ENCODE results near the gene ANKRD44. TPM values are rescaled to one million over a fixed set of nuclear protein-coding genes. Genes with fewer than 3 reads are reported as not detected.

Gene ANKRD44
- total RNA-seq, 1 donor from 2014 or later: 4.3 TPM

- TF ChIP-seq CTCF (IDR thresholded peaks at IDR 0.05; ENCODE audit: insufficient read depth, low read length, poor library complexity, severe bottlenecking): no peak
- Histone ChIP-seq H3K27me3 (ENCODE audit: control insufficient read depth, insufficient read depth, low read length) (no peaks in the 10 kb centered on the region), H3K36me3 (ENCODE audit: control insufficient read depth, insufficient read depth, low read length) (no peaks in the 10 kb centered on the region), H3K4me3 (ENCODE audit: low read depth, low read length) (no peak overlapping the region)
- DNase-seq (ENCODE audit: low read depth): no peak
These were observed 34.4 kb downstream of the ANKRD44 start for GRCh38 chr2:197276156-197276555.

- no peak for TF ChIP-seq CTCF (IDR thresholded peaks at IDR 0.05; ENCODE audit: insufficient read depth, low read length, poor library complexity, severe bottlenecking)
- no peaks in the 10 kb centered on the region for H3K27me3 ChIP-seq (ENCODE audit: control insufficient read depth, insufficient read depth, low read length)
- H3K36me3 ChIP-seq (ENCODE audit: control insufficient read depth, insufficient read depth, low read length): no peaks in the 10 kb centered on the region
- no peak for DNase-seq (ENCODE audit: low read depth)
- no peak overlapping the region for H3K4me3 ChIP-seq (ENCODE audit: low read depth, low read length)
These were observed 35.6 kb downstream of the ANKRD44 start for GRCh38 chr2:197274937-197275336.

- H3K4me3 ChIP-seq (ENCODE audit: low read depth, low read length): no peak overlapping the region
- H3K27me3 ChIP-seq (ENCODE audit: control insufficient read depth, insufficient read depth, low read length): no peaks in the 10 kb centered on the region
- DNase-seq (ENCODE audit: low read depth): no peak
- H3K36me3 ChIP-seq (ENCODE audit: control insufficient read depth, insufficient read depth, low read length): no peaks in the 10 kb centered on the region
- no peak for TF ChIP-seq CTCF (IDR thresholded peaks at IDR 0.05; ENCODE audit: insufficient read depth, low read length, poor library complexity, severe bottlenecking)
These were observed 36.2 kb downstream of the ANKRD44 start for GRCh38 chr2:197274349-197274748.

GRCh38 chr2:197273485-197273884, 37.1 kb downstream of the ANKRD44 start:
- DNase-seq (ENCODE audit: low read depth): no peak
- no peak overlapping the region for H3K4me3 ChIP-seq (ENCODE audit: low read depth, low read length)
- no peaks in the 10 kb centered on the region for H3K36me3 ChIP-seq (ENCODE audit: control insufficient read depth, insufficient read depth, low read length)
- H3K27me3 ChIP-seq (ENCODE audit: control insufficient read depth, insufficient read depth, low read length): no peaks in the 10 kb centered on the region
- TF ChIP-seq CTCF (IDR thresholded peaks at IDR 0.05; ENCODE audit: insufficient read depth, low read length, poor library complexity, severe bottlenecking): no peak

- DNase-seq (ENCODE audit: low read depth): no peak
- TF ChIP-seq CTCF (IDR thresholded peaks at IDR 0.05; ENCODE audit: insufficient read depth, low read length, poor library complexity, severe bottlenecking): no peak
- no peak overlapping the region for H3K4me3 ChIP-seq (ENCODE audit: low read depth, low read length)
- H3K36me3 ChIP-seq (ENCODE audit: control insufficient read depth, insufficient read depth, low read length): no peaks in the 10 kb centered on the region
- H3K27me3 ChIP-seq (ENCODE audit: control insufficient read depth, insufficient read depth, low read length): no peaks in the 10 kb centered on the region
These were observed 40.0 kb downstream of the ANKRD44 start for GRCh38 chr2:197270601-197271000.

GRCh38 chr2:197269815-197270214, 40.8 kb downstream of the ANKRD44 start:
- no peaks in the 10 kb centered on the region for H3K27me3 ChIP-seq (ENCODE audit: control insufficient read depth, insufficient read depth, low read length)
- no peak overlapping the region for H3K4me3 ChIP-seq (ENCODE audit: low read depth, low read length)
- DNase-seq (ENCODE audit: low read depth): no peak
- H3K36me3 ChIP-seq (ENCODE audit: control insufficient read depth, insufficient read depth, low read length): no peaks in the 10 kb centered on the region
- no peak for TF ChIP-seq CTCF (IDR thresholded peaks at IDR 0.05; ENCODE audit: insufficient read depth, low read length, poor library complexity, severe bottlenecking)

Measured in kidney epithelial cell (primary cell).